SK-N-DZ (cell line): ENCODE data around the gene DAGLA.
A peak's percentile ranks its signal among the peaks of the same experiment; 100 is the strongest.
"Not testable (repeated sequence)": the region's sequence is repeated elsewhere in the genome, so short reads cannot be mapped to it uniquely, and the experiment has no call there.

Experiments used
- DNase-seq: peaks from one replicate; pipeline ENCODE4 v3.0.0-alpha.2; 2015; ENCODE audit warnings: low spot score

Gene DAGLA

GRCh38 chr11:61666684-61667297 lies 13.4 kb upstream of the DAGLA start:
- no peak for DNase-seq

GRCh38 chr11:61667684-61668305 lies 12.4 kb upstream of the DAGLA start:
- DNase-seq: no peak

GRCh38 chr11:61669417-61669816 lies 10.8 kb upstream of the DAGLA start:
- DNase-seq: no peak

- DNase-seq: no peak
Measured at GRCh38 chr11:61670626-61671025, 9.6 kb upstream of the DAGLA start.

- DNase-seq: no peak
Measured at GRCh38 chr11:61671527-61671926, 8.7 kb upstream of the DAGLA start.

- not testable (repeated sequence) for DNase-seq
Measured at GRCh38 chr11:61673946-61674467, 6.2 kb upstream of the DAGLA start.

GRCh38 chr11:61675826-61676225 lies 4.4 kb upstream of the DAGLA start:
- DNase-seq: no peak

GRCh38 chr11:61679296-61679695 lies 895 bp upstream of the DAGLA start:
- DNase-seq: no peak

GRCh38 chr11:61680622-61681221 lies 531 bp downstream of the DAGLA start:
- DNase-seq: no peak

- peak; percentile 68 for DNase-seq
Measured at GRCh38 chr11:61682093-61682732, 2.0 kb downstream of the DAGLA start.

- DNase-seq: no peak
Measured at GRCh38 chr11:61682906-61683675, 2.9 kb downstream of the DAGLA start.

GRCh38 chr11:61683961-61684869 lies 4.0 kb downstream of the DAGLA start:
- DNase-seq: no peak

GRCh38 chr11:61684870-61685616 lies 4.9 kb downstream of the DAGLA start:
- DNase-seq: no peak

GRCh38 chr11:61685617-61685967 lies 5.4 kb downstream of the DAGLA start:
- DNase-seq: no peak

GRCh38 chr11:61686066-61686465 lies 5.9 kb downstream of the DAGLA start:
- no peak for DNase-seq

- DNase-seq: no peak
Measured at GRCh38 chr11:61686469-61686868, 6.3 kb downstream of the DAGLA start.

- no peak for DNase-seq
Measured at GRCh38 chr11:61687420-61687819, 7.2 kb downstream of the DAGLA start.

GRCh38 chr11:61688365-61689163 lies 8.4 kb downstream of the DAGLA start:
- DNase-seq: no peak

- no peak for DNase-seq
Measured at GRCh38 chr11:61689164-61689496, 8.9 kb downstream of the DAGLA start.
